ENCODE measurements around the gene NALCN.

Gene NALCN

GRCh38 chr13:101209206-101209893 lies 207.0 kb downstream of the NALCN start:
- no peak overlapping the region for H3K9ac ChIP-seq (ENCODE audit: low read length)
- no peak overlapping the region for H2BK120ac ChIP-seq (ENCODE audit: low read depth, low read length)
- H4K5ac ChIP-seq (ENCODE audit: low read length), result no peak overlapping the region
- no peak overlapping the region for H4K8ac ChIP-seq (ENCODE audit: low read depth, low read length)
- no peak overlapping the region for H3K4ac ChIP-seq (ENCODE audit: low read depth, low read length)
- H3K27ac ChIP-seq (ENCODE audit: low read depth, low read length), result no peak overlapping the region
- no peak for DNase-seq
- H3K23ac ChIP-seq (ENCODE audit: low read length), result no peak overlapping the region
- H2BK5ac ChIP-seq (ENCODE audit: low read length), result no peak overlapping the region
- no CpG with 5 or more reads among the region's 4 CpGs for WGBS (ENCODE audit: extremely low coverage, insufficient coverage, low lambda C conversion rate)
- H3K18ac ChIP-seq (ENCODE audit: low read length), result no peak overlapping the region
- H3K4me3 ChIP-seq (ENCODE audit: low read length), result no peak overlapping the region
- no peak overlapping the region for H2AK5ac ChIP-seq (ENCODE audit: low read length)
- H3K27me3 ChIP-seq (ENCODE audit: insufficient read depth, low read length, poor library complexity), result no peaks in the 10 kb centered on the region
- H2BK15ac ChIP-seq (replicated peaks; ENCODE audit: low read depth), result no peak overlapping the region
- H3K4me1 ChIP-seq (ENCODE audit: control insufficient read depth, low read depth, low read length), result no peaks in the 10 kb centered on the region
- H3K79me2 ChIP-seq (ENCODE audit: control insufficient read depth, insufficient read depth, low read length), result no peaks in the 10 kb centered on the region
- H3K56ac ChIP-seq (ENCODE audit: low read length), result no peak overlapping the region
- no peaks in the 10 kb centered on the region for H3K36me3 ChIP-seq (ENCODE audit: control insufficient read depth, insufficient read depth, low read length)
- H3K4me2 ChIP-seq (ENCODE audit: low read length), result no peak overlapping the region
- H3K79me1 ChIP-seq (ENCODE audit: low read length), result no peaks in the 10 kb centered on the region

- Histone ChIP-seq H3K4me3 (ENCODE audit: low read length) (no peak overlapping the region), H3K56ac (ENCODE audit: low read length) (no peak overlapping the region), H3K27me3 (ENCODE audit: insufficient read depth, low read length, poor library complexity) (no peaks in the 10 kb centered on the region), H2BK120ac (ENCODE audit: low read depth, low read length) (no peak overlapping the region), H3K4ac (ENCODE audit: low read depth, low read length) (no peak overlapping the region), H3K23ac (ENCODE audit: low read length) (no peak overlapping the region), H3K27ac (ENCODE audit: low read depth, low read length) (no peak overlapping the region), H3K9ac (ENCODE audit: low read length) (no peak overlapping the region), H3K18ac (ENCODE audit: low read length) (no peak overlapping the region), H2AK5ac (ENCODE audit: low read length) (no peak overlapping the region), H3K4me2 (ENCODE audit: low read length) (no peak overlapping the region), H3K79me2 (ENCODE audit: control insufficient read depth, insufficient read depth, low read length) (no peaks in the 10 kb centered on the region), H3K79me1 (ENCODE audit: low read length) (no peaks in the 10 kb centered on the region), H2BK5ac (ENCODE audit: low read length) (no peak overlapping the region), H4K5ac (ENCODE audit: low read length) (no peak overlapping the region), H4K8ac (ENCODE audit: low read depth, low read length) (no peak overlapping the region), H3K4me1 (ENCODE audit: control insufficient read depth, low read depth, low read length) (no peaks in the 10 kb centered on the region), H2BK15ac (replicated peaks; ENCODE audit: low read depth) (no peak overlapping the region), H3K36me3 (ENCODE audit: control insufficient read depth, insufficient read depth, low read length) (no peaks in the 10 kb centered on the region)
- DNase-seq, result no peak
- no CpG with 5 or more reads among the region's 2 CpGs for WGBS (ENCODE audit: extremely low coverage, insufficient coverage, low lambda C conversion rate)
These were observed 210.9 kb downstream of the NALCN start for GRCh38 chr13:101205408-101205807.

GRCh38 chr13:101204270-101205020 lies 211.9 kb downstream of the NALCN start:
- no peak overlapping the region for H3K23ac ChIP-seq (ENCODE audit: low read length)
- H3K56ac ChIP-seq (ENCODE audit: low read length), result no peak overlapping the region
- H3K4ac ChIP-seq (ENCODE audit: low read depth, low read length), result no peak overlapping the region
- H3K79me1 ChIP-seq (ENCODE audit: low read length), result no peaks in the 10 kb centered on the region
- H2AK5ac ChIP-seq (ENCODE audit: low read length), result no peak overlapping the region
- H2BK5ac ChIP-seq (ENCODE audit: low read length), result no peak overlapping the region
- no peak overlapping the region for H4K8ac ChIP-seq (ENCODE audit: low read depth, low read length)
- H2BK15ac ChIP-seq (replicated peaks; ENCODE audit: low read depth), result no peak overlapping the region
- no peak overlapping the region for H3K9ac ChIP-seq (ENCODE audit: low read length)
- no peak overlapping the region for H3K4me2 ChIP-seq (ENCODE audit: low read length)
- H2BK120ac ChIP-seq (ENCODE audit: low read depth, low read length), result no peak overlapping the region
- H4K5ac ChIP-seq (ENCODE audit: low read length), result no peak overlapping the region
- H3K18ac ChIP-seq (ENCODE audit: low read length), result no peak overlapping the region
- no peaks in the 10 kb centered on the region for H3K4me1 ChIP-seq (ENCODE audit: control insufficient read depth, low read depth, low read length)
- no peaks in the 10 kb centered on the region for H3K27me3 ChIP-seq (ENCODE audit: insufficient read depth, low read length, poor library complexity)
- no peaks in the 10 kb centered on the region for H3K36me3 ChIP-seq (ENCODE audit: control insufficient read depth, insufficient read depth, low read length)
- H3K79me2 ChIP-seq (ENCODE audit: control insufficient read depth, insufficient read depth, low read length), result no peaks in the 10 kb centered on the region
- H3K4me3 ChIP-seq (ENCODE audit: low read length), result no peak overlapping the region
- WGBS (ENCODE audit: extremely low coverage, insufficient coverage, low lambda C conversion rate), result no CpG with 5 or more reads among the region's 1 CpG
- no peak for DNase-seq
- H3K27ac ChIP-seq (ENCODE audit: low read depth, low read length), result no peak overlapping the region

GRCh38 chr13:101202590-101202989 lies 213.7 kb downstream of the NALCN start:
- H4K5ac ChIP-seq (ENCODE audit: low read length), result no peak overlapping the region
- no peak overlapping the region for H2BK120ac ChIP-seq (ENCODE audit: low read depth, low read length)
- H3K56ac ChIP-seq (ENCODE audit: low read length), result no peak overlapping the region
- H3K79me2 ChIP-seq (ENCODE audit: control insufficient read depth, insufficient read depth, low read length), result no peaks in the 10 kb centered on the region
- no peaks in the 10 kb centered on the region for H3K79me1 ChIP-seq (ENCODE audit: low read length)
- no peak overlapping the region for H3K4me2 ChIP-seq (ENCODE audit: low read length)
- no peaks in the 10 kb centered on the region for H3K4me1 ChIP-seq (ENCODE audit: control insufficient read depth, low read depth, low read length)
- H2BK5ac ChIP-seq (ENCODE audit: low read length), result no peak overlapping the region
- H3K27ac ChIP-seq (ENCODE audit: low read depth, low read length), result no peak overlapping the region
- no peak overlapping the region for H3K18ac ChIP-seq (ENCODE audit: low read length)
- no peak overlapping the region for H4K8ac ChIP-seq (ENCODE audit: low read depth, low read length)
- no peak overlapping the region for H2AK5ac ChIP-seq (ENCODE audit: low read length)
- no peaks in the 10 kb centered on the region for H3K36me3 ChIP-seq (ENCODE audit: control insufficient read depth, insufficient read depth, low read length)
- H3K23ac ChIP-seq (ENCODE audit: low read length), result no peak overlapping the region
- H3K27me3 ChIP-seq (ENCODE audit: insufficient read depth, low read length, poor library complexity), result no peaks in the 10 kb centered on the region
- DNase-seq, result peak; percentile 87
- H3K4ac ChIP-seq (ENCODE audit: low read depth, low read length), result no peak overlapping the region
- H3K9ac ChIP-seq (ENCODE audit: low read length), result no peak overlapping the region
- H2BK15ac ChIP-seq (replicated peaks; ENCODE audit: low read depth), result no peak overlapping the region
- H3K4me3 ChIP-seq (ENCODE audit: low read length), result no peak overlapping the region
- no CpG with 5 or more reads among the region's 6 CpGs for WGBS (ENCODE audit: extremely low coverage, insufficient coverage, low lambda C conversion rate)

GRCh38 chr13:101190976-101191375 lies 225.3 kb downstream of the NALCN start:
- Histone ChIP-seq H2BK15ac (replicated peaks; ENCODE audit: low read depth) (no peak overlapping the region), H4K8ac (ENCODE audit: low read depth, low read length) (no peak overlapping the region), H3K4me3 (ENCODE audit: low read length) (no peak overlapping the region), H3K56ac (ENCODE audit: low read length) (no peak overlapping the region), H2BK5ac (ENCODE audit: low read length) (no peak overlapping the region), H3K4ac (ENCODE audit: low read depth, low read length) (no peak overlapping the region), H4K5ac (ENCODE audit: low read length) (no peak overlapping the region), H3K36me3 (ENCODE audit: control insufficient read depth, insufficient read depth, low read length) (no peaks in the 10 kb centered on the region), H2BK120ac (ENCODE audit: low read depth, low read length) (no peak overlapping the region), H3K4me2 (ENCODE audit: low read length) (no peak overlapping the region), H3K18ac (ENCODE audit: low read length) (no peak overlapping the region), H3K9ac (ENCODE audit: low read length) (no peak overlapping the region), H3K23ac (ENCODE audit: low read length) (no peak overlapping the region), H3K4me1 (ENCODE audit: control insufficient read depth, low read depth, low read length) (no peaks in the 10 kb centered on the region), H3K79me1 (ENCODE audit: low read length) (no peaks in the 10 kb centered on the region), H2AK5ac (ENCODE audit: low read length) (no peak overlapping the region), H3K79me2 (ENCODE audit: control insufficient read depth, insufficient read depth, low read length) (no peaks in the 10 kb centered on the region), H3K27ac (ENCODE audit: low read depth, low read length) (no peak overlapping the region), H3K27me3 (ENCODE audit: insufficient read depth, low read length, poor library complexity) (no peaks in the 10 kb centered on the region)
- no CpG with 5 or more reads among the region's 3 CpGs for WGBS (ENCODE audit: extremely low coverage, insufficient coverage, low lambda C conversion rate)
- DNase-seq, result no peak
